Endodermal cell (in vitro differentiated cells): ENCODE results near the gene CLDN10. TPM values are rescaled to one million over a fixed set of nuclear protein-coding genes. Genes with fewer than 3 reads are reported as not detected.
"Not testable (repeated sequence)": the region's sequence is repeated elsewhere in the genome, so short reads cannot be mapped to it uniquely, and the experiment has no call there.

Source experiments
- DNase-seq: peaks from one replicate; pipeline ENCODE4 v3.0.0-alpha.2; 2017
- H3K27ac ChIP-seq: 2 replicates; pipeline ENCODE4 v1.5.1; 2013; ENCODE audit warnings: mild to moderate bottlenecking, low read depth, low read length, moderate library complexity
- H3K27me3 ChIP-seq: 2 replicates; pipeline ENCODE4 v1.6.1; 2013; ENCODE audit warnings: mild to moderate bottlenecking, low read length, moderate library complexity; ENCODE audit not compliant: insufficient read depth, control insufficient read depth, poor library complexity, severe bottlenecking
- H3K36me3 ChIP-seq: 2 replicates; pipeline ENCODE4 v1.7.0; 2013; ENCODE audit warnings: mild to moderate bottlenecking, low read length, moderate library complexity; ENCODE audit not compliant: control insufficient read depth, insufficient read depth
- H3K4me1 ChIP-seq: one replicate; pipeline ENCODE4 v1.7.0; 2013; ENCODE audit warnings: low read length; ENCODE audit not compliant: control insufficient read depth, insufficient read depth
- H3K4me3 ChIP-seq: 2 replicates; pipeline ENCODE4 v1.5.1; 2013; ENCODE audit warnings: mild to moderate bottlenecking, low read length, moderate library complexity
- H3K9ac ChIP-seq: 2 replicates; pipeline ENCODE4 v1.6.1; 2013; ENCODE audit warnings: mild to moderate bottlenecking, low read length, moderate library complexity; ENCODE audit not compliant: poor library complexity, severe bottlenecking; ENCODE audit errors: extremely low read depth
- H3K9me3 ChIP-seq: 2 replicates; pipeline ENCODE4 v1.6.1; 2013; ENCODE audit warnings: mild to moderate bottlenecking, low read length, moderate library complexity; ENCODE audit not compliant: control insufficient read depth
- H3K27ac Mint-ChIP-seq: 2 replicates; pipeline ENCODE4 v1.8.0; 2020; ENCODE audit warnings: mixed read lengths
- H3K27me3 Mint-ChIP-seq: 2 replicates; pipeline ENCODE4 v1.8.0; 2021; ENCODE audit warnings: mild to moderate bottlenecking, mixed read lengths; ENCODE audit not compliant: insufficient read depth
- H3K36me3 Mint-ChIP-seq: 2 replicates; pipeline ENCODE4 v1.8.0; 2020; ENCODE audit warnings: low read depth, mixed read lengths
- H3K4me1 Mint-ChIP-seq: 2 replicates; pipeline ENCODE4 v1.8.0; 2020; ENCODE audit warnings: mixed read lengths
- H3K4me3 Mint-ChIP-seq: 2 replicates; pipeline ENCODE4 v1.8.0; 2020; ENCODE audit warnings: mild to moderate bottlenecking, moderate library complexity, mixed read lengths
- H3K9me3 Mint-ChIP-seq: 2 replicates; pipeline ENCODE4 v1.8.0; 2020; ENCODE audit warnings: mild to moderate bottlenecking, mixed read lengths
- CTCF ChIP-seq: fragments of 200-600 bp; sonication (generic); conservative IDR thresholded peaks from 2 replicates; pipeline ENCODE4 v1.5.0; 2021; ENCODE audit warnings: antibody characterized with exemption, mild to moderate bottlenecking
- WGBS, 2 experiments: methylation state at CpG; one replicate each; pipeline versions ENCODE4 v1.1.5 to v1.1.7; 2013; ENCODE audit warnings: missing lambda C conversion rate in 2 of 2, mixed read lengths in 1 of 2; ENCODE audit not compliant: insufficient coverage in 1 of 2, insufficient read length in 1 of 2; 5-methylcytosine and 5-hydroxymethylcytosine counted together
- total RNA-seq, 2 donors: library from RNA; stranded (reverse); fragmentation: NEBNext Ultra II Directional in 1 of 2; extraction: Animal tissue kit (Norgen Biotek cat#: 25700) in 1 of 2; gene quantifications; 2 replicates in 1 of 2; 3 replicates in 1 of 2; pipeline ENCODE4 v1.2.1, GENCODE V29; 2021

Gene CLDN10
- total RNA-seq, 2 donors from 2014 or later = 4.6 to 10.6 TPM

GRCh38 chr13:95512957-95513356 lies 39.6 kb upstream of the CLDN10 start:
- Histone ChIP-seq H3K27me3 (no peaks in the 10 kb centered on the region), H3K9me3 (no peaks in the 10 kb centered on the region), H3K36me3 (no peaks in the 10 kb centered on the region), H3K4me3 (no peak overlapping the region), H3K4me1 (no peaks in the 10 kb centered on the region), H3K9ac (no peak overlapping the region), H3K27ac (no peak overlapping the region)
- no peak for DNase-seq
- Mint-ChIP-seq H3K36me3 (no peaks in the 10 kb centered on the region), H3K4me1 (peaks cover 8% of the 10 kb centered on the region), H3K27ac (no peak overlapping the region), H3K9me3 (no peaks in the 10 kb centered on the region), H3K4me3 (no peak overlapping the region), H3K27me3 (no peaks in the 10 kb centered on the region)
- 83 to 100% methylated on average over 1 of the region's 1 CpG for WGBS, 2 experiments
- no peak for TF ChIP-seq CTCF

- H3K4me1 Mint-ChIP-seq, H3K9ac ChIP-seq, H3K27ac ChIP-seq, H3K4me3 ChIP-seq, H3K9me3 Mint-ChIP-seq, DNase-seq, H3K27me3 ChIP-seq, H3K36me3 Mint-ChIP-seq, H3K27me3 Mint-ChIP-seq, H3K4me1 ChIP-seq, H3K36me3 ChIP-seq, H3K4me3 Mint-ChIP-seq, H3K27ac Mint-ChIP-seq, H3K9me3 ChIP-seq: not testable (repeated sequence)
- WGBS, 2 experiments = 90 to 91% methylated on average over 4 to 5 of the region's 5 CpGs
Measured at GRCh38 chr13:95515606-95516005, 36.9 kb upstream of the CLDN10 start.

- no peak overlapping the region for H3K27ac ChIP-seq
- no peak overlapping the region for H3K4me3 ChIP-seq
- Mint-ChIP-seq H3K4me1 (peaks cover 6% of the 10 kb centered on the region), H3K36me3 (no peaks in the 10 kb centered on the region), H3K27ac (no peak overlapping the region), H3K4me3 (no peak overlapping the region), H3K9me3 (no peaks in the 10 kb centered on the region), H3K27me3 (no peaks in the 10 kb centered on the region)
- no peaks in the 10 kb centered on the region for H3K4me1 ChIP-seq
- no peak for DNase-seq
- WGBS, 2 experiments = 0 to 3% methylated on average over 1 of the region's 2 CpGs
- no peaks in the 10 kb centered on the region for H3K27me3 ChIP-seq
- H3K9ac ChIP-seq = no peak overlapping the region
- H3K9me3 ChIP-seq = no peaks in the 10 kb centered on the region
- no peak for TF ChIP-seq CTCF
- no peaks in the 10 kb centered on the region for H3K36me3 ChIP-seq
Measured at GRCh38 chr13:95516021-95516420, 36.5 kb upstream of the CLDN10 start.

GRCh38 chr13:95516492-95516891 lies 36.0 kb upstream of the CLDN10 start:
- H3K4me1 ChIP-seq = no peaks in the 10 kb centered on the region
- Mint-ChIP-seq H3K9me3 (no peaks in the 10 kb centered on the region), H3K4me1 (peaks cover 2% of the 10 kb centered on the region), H3K4me3 (no peak overlapping the region), H3K36me3 (no peaks in the 10 kb centered on the region), H3K27me3 (no peaks in the 10 kb centered on the region), H3K27ac (no peak overlapping the region)
- H3K4me3 ChIP-seq = no peak overlapping the region
- no peaks in the 10 kb centered on the region for H3K36me3 ChIP-seq
- DNase-seq = no peak
- no peak overlapping the region for H3K9ac ChIP-seq
- H3K27me3 ChIP-seq = no peaks in the 10 kb centered on the region
- no peak overlapping the region for H3K27ac ChIP-seq
- 0 to 33% methylated on average over 1 to 3 of the region's 3 CpGs for WGBS, 2 experiments
- no peaks in the 10 kb centered on the region for H3K9me3 ChIP-seq
- TF ChIP-seq CTCF = no peak
